HL-60/S4 (cell line): Measurements from ENCODE around the gene PRSS57.
"Not testable (repeated sequence)": the region's sequence is repeated elsewhere in the genome, so short reads cannot be mapped to it uniquely, and the experiment has no call there.

ENCODE experiments used
- in situ Hi-C: fragments of 300-500 bp; cut with MboI; formaldehyde crosslinking; loops from 2 replicates; pipeline ENCODE4 v1.14.3; 2022; ENCODE audit warnings: low sequenced_read_pairs

The PRSS57 gene

DNA sequence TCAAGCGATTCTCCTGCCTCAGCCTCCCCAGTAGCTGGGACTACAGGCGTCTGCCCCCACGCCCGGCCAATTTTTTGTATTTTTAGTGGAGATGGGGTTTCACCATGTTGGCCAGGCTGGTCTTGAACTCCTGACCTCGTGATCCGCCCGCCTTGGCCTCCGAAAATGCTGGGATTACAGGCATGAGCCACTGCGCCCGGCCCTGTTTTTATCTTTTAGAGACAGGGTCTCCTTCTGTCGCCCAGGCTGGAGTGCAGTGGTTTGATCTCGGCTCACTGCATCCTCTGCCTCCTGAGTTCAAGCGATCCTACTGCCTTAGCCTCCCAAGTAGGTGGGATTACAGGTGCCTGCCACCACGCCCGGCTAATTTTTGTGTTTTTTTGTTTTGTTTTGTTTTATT lies 3.3 kb upstream of the PRSS57 start:
- in situ Hi-C loops: not testable (repeated sequence)

DNA sequence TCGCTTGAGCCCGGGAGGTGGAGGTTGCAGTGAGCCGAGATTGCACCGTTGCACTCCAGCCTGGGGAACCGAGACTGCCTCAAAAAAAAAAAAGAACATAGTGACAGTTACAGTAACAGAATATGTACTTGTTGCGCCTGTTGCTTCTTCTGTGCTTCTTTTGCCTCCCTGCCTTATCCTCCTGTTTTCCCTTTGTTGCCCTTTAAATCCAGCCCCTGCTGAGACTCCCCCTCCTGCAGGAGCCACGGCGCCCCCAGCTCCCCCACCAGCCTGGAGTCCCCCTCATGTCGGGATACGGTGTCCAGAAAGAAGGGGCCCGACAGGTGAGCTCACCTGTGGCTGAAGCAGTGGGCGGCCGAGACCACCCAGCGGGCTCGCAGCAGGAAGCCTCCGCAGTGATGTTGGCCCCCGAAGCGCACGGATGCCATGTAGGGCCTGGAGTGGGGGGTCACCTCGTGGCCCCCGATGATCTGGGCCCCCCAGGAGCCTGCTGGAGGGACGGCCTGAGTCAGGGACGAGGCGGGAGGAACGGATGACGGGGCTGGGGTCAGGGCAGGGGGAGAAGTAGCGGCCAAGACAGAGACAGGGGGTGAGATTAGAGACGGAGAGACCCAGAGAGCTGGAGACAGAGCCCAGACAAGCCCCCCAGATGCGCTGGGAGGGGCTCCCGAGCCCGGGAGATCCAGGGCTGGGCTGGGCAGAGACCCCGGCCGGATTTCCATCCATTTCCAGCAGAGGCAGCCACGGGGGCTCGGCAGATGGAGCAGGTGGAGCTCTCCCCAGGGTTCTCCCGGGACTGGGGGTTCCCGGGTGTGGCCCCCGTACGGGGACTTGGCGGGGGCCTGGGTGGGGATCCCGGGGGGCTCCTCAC lies 536 bp downstream of the PRSS57 start:
- in situ Hi-C loops: no loop called here

DNA sequence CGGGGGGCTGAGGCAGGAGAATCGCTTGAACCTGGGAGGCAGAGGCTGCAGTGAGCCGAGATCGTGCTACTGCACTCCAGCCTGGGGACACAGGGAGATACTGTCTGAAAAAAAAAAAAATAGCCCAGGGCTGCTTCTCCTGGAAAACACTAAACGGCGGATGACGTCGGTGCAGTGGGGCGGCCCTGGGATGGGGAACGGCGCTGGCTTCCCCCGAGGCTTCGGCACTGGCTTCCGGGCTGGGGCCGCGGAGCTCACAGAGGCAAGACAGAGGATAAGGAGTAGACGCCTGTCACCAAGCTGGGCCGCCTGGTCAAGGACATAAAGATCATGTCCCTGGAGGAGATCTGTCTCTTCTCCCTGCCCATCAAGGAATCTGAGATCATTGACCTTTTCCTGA lies 5.0 kb downstream of the PRSS57 start:
- in situ Hi-C loops: no loop called here

DNA sequence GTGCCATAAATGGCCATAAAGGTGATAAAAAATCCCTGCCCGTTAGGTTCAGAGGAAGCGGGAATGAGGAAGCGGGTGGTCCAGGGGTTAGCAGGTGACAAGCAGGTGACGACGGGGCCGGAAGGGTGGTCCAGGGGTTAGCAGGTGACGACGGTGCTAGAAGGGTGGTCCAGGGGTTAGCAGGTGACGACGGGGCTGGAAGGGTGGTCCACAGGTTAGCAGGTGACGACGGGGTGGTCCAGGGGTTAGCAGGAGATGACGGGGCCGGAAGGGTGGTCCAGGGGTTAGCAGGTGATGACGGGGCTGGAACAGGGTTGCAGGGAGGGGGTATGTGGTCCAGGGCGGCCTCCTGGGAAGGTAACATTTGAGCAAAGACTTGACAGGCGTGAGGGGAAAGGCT lies 6.3 kb downstream of the PRSS57 start:
- in situ Hi-C loops: no loop called here

DNA sequence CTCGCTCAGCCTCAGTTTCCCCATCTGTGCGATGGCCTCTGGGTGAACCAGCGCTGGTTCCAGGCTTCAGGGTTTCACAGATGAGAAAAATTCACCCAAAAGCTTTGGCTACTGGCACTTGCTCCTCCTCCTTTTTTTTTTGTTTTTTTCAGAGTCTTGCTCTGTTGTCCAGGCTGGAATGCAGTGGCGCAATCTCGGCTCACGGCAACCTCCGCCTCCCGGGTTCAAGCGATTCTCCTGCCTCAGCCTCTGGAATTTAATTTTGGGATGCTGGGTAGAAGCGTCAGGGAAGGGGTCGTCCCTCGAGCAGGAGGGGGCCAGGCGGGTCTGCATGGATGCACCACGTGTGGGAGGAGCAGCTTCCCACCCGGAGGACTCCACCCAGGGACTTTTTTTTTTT lies 7.0 kb downstream of the PRSS57 start:
- in situ Hi-C loops: no loop called here

DNA sequence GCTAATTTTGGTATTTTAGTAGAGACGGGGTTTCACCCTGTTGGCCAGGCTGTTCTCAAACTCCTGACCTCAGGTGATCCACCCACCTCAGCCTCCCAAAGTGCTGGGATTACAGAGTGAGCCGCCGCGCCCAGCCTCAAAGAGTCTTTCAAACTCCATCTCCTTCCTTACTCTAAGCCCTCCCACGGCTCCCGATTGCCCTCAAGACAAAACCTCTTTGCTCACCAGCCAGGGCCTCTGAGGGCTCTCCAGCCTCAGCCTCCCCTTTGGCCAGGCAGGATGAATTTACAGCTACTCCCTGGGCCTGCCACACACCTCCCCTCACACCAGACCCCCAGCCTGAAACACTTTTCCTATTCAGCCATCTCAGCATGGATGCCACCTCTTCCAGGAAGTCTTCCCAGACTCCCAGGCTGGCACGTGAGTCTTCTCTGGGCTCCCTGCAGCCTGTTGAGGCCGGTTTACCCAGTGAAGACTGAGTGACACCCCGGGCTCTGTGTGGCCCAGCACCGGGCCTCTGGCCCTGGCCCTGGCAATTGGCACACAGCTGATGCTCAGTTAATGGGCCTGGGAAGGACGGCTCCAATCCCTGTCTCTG lies 7.6 kb downstream of the PRSS57 start:
- in situ Hi-C loops: no loop called here

DNA sequence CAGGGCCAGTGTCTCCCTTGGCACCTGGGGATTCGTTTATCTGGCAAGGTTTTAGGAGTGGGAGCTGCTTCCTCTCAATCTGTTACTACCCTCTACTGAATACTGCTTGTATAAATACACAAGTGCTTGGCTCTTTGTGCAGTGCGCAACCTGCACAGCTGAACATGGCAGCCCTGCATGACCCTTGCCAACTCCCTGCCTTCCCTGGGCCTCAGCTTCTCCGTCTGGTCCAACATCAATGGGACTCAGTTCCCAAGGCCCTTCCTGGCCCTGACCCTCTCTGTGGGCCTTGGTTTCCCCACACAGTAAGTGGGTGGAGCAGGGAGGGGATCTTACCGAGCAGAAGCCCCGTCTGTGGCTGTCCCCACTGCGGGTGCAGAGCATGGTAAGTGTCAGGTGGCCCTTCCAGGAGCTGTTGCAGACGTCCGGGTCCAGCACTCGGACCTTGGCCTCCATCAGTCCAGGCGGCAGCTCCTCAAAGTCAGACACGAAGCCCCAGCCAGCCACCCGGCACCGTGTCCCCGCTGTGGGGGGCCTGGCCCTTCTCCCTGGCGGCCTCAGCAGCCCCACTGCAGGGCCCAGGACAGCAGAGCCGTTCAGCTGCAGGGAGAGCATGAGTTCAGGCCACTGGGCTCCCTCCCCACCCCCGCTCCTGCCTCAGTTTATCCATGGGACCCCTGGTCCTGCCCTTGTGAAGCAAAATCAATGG lies 8.5 kb downstream of the PRSS57 start:
- in situ Hi-C loops: no loop called here

GRCh38 chr19:685454-685931 lies 9.8 kb downstream of the PRSS57 start:
- in situ Hi-C loops: no loop called here

GRCh38 chr19:682678-683320 lies 12.5 kb downstream of the PRSS57 start:
- in situ Hi-C loops: no loop called here

- in situ Hi-C loops: no loop called here
Observed at GRCh38 chr19:681029-682019, 13.9 kb downstream of the PRSS57 start.

DNA sequence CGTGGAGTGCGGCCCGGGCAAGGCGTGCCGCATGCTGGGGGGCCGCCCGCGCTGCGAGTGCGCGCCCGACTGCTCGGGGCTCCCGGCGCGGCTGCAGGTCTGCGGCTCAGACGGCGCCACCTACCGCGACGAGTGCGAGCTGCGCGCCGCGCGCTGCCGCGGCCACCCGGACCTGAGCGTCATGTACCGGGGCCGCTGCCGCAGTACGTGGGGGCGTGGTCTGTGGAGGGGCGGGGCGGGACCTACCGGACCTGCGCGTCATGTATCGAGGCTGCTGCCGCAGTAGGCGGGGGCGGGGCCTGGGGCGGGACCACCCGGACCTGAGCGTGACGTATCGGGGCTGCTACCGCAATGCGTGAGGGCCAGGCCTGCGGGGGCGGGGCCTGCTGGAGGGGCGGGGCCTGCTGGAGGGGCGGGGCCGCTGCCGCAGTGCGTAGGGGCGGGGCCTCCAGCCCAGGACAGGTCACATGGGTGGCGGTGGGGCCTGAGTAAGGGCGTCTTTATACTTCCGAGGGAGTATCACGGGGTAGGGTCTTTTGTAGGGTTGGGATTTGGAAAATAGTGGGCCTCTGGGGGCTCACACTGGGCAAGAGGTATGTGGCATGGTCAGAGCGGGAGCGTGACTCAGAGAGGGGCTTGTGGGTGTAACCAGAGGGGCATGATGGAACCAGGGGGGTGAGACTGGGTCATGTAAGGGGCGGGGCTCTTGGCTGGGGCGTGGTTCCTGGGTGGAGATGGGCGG lies 14.8 kb downstream of the PRSS57 start:
- in situ Hi-C loops: no loop called here

DNA sequence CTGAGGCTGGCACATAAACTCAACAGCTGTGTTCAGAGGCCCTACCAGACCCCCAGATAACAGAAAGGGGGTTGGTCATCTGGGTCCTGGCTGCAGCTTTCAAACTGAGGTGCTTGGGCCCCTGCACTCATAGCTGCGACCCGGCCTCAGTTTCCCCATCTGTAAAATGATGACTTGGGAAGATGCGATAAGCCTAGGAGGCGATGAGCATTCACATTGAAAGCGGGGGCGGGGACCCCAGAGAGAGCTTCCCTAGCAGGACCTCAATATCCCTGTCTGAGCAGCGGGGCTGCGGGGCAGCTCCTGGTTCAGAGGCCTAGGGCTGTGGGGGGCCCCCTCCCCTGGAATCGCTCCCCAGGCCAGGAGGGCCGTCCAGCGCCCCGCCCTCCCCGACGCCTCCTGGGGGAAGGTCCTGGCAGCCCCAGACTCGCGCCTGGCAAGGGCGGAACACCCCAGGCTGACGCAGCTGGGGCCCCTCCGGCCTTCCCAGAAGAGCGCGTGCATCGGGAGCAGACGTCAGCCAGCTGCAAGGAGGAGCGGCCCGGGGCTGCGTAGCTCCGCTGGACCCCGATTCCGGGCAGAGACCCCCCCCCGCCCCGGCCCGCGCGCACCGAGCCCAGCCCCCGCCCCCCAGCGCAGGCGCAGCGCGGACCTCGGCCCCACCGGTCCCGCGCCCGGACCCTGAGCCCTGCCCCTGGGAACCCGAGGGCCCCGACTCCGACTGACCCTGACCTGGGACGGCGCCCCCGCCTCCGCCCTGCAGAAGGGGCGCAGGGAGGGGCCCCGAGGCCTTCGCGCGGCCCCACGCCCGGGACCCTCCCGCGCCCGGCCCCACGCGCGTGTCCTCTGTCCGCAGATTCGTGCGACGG lies 15.6 kb downstream of the PRSS57 start:
- in situ Hi-C loops: no loop called here

DNA sequence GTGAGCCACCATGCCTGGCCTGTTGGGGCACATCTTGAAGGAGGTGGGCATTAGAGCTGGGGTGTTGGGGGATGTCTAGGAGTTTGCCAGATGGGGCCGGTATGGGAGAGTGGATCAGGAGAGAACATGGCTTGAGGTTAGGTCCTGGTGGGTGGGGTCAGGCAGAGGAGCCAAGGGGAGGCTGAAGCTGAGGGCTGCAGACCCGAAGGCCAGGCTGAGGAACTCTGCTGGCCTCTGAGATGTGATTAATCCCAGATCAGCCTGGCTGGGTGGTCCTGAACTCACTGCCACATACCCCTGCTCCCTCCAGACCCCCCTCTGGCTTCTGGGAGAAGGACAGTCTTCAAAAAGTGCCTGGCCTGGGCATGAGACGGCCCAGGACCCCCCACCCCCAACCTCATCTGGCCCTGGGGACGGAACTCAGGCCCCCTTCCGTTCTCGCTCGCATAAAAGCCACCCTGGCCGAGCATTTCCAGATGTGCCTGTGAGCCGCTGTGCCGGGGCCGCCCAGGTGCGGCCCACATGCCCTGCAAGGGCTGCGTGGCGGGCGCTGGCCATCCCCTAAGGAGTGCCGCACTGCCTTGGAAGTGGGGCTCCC lies 16.4 kb downstream of the PRSS57 start:
- in situ Hi-C loops: no loop called here

DNA sequence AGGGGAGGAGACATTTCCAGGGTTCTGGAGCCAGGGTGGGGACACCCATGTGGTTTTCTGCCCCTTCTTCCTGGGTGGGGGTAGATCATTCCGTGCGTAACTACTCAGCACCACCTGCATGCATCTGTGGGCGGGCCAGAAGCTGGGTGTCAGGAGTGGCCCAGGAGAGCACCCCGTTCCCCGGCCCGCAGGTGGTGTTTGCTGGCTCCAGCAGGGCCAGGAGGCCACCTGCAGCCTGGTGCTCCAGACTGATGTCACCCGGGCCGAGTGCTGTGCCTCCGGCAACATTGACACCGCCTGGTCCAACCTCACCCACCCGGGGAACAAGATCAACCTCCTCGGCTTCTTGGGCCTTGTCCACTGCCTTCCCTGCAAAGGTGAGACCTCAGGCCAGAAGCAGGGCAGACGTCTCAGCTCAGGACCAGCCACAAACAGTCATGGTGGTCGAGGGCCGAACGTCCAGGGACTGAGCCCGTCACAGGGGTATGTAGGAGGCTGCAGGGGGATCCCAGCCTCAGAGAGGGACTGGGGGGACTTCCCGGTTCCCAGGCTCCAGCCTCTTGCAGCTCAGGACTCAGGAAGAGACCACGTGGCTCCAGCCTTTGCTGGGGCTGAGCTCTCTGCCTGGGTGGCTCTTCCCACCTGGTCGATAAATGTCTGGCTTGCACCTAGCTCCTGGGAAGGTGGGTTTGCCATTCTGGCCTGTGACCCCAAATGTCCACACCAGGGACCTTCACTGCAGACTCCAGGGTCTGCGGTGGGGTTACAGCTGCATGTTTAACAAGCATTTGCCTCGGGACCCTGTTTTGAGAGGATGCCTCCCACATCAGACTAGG lies 17.4 kb downstream of the PRSS57 start:
- in situ Hi-C loops: no loop called here

DNA sequence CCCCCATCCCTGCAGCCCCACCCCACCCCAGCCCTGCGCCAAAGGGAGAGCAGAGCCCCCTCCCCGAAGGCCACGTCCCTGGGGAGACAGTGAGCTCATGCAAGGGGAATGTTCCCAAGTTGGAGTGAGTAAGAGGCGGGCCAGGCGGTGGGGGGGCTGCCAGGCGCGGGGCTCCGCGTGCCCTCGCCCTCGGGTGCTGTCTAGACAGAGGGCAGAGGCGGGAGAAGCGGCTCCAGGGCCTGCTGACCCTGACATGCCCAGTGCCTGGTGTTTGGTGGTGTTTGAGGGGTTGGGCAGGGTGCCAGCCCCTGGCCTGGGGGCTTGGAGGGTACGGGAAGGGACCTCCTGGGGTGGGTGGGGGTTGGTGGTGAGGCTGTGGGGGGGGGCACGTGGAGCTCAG lies 18.1 kb downstream of the PRSS57 start:
- in situ Hi-C loops: no loop called here

GRCh38 chr19:676339-677105 lies 18.7 kb downstream of the PRSS57 start, which contains the start of gene FSTL3:
TSS of gene FSTL3 (plus strand) at chr19:676392. CDS start at chr19:676424, 32 bp downstream.
- in situ Hi-C loops: no loop called here
